NCI-H1436 treated with DMSO at 0.1 percent for 48 hours (cell line): ENCODE measurements around the gene TLE6.
A peak's percentile ranks its signal among the peaks of the same experiment; 100 is the strongest.
"Not testable (repeated sequence)": the region's sequence is repeated elsewhere in the genome, so short reads cannot be mapped to it uniquely, and the experiment has no call there.

Source experiments
- DNase-seq: peaks from one replicate; lab custom pipeline; 2025; lab: John Stamatoyannopoulos, UW

Gene TLE6

DNA sequence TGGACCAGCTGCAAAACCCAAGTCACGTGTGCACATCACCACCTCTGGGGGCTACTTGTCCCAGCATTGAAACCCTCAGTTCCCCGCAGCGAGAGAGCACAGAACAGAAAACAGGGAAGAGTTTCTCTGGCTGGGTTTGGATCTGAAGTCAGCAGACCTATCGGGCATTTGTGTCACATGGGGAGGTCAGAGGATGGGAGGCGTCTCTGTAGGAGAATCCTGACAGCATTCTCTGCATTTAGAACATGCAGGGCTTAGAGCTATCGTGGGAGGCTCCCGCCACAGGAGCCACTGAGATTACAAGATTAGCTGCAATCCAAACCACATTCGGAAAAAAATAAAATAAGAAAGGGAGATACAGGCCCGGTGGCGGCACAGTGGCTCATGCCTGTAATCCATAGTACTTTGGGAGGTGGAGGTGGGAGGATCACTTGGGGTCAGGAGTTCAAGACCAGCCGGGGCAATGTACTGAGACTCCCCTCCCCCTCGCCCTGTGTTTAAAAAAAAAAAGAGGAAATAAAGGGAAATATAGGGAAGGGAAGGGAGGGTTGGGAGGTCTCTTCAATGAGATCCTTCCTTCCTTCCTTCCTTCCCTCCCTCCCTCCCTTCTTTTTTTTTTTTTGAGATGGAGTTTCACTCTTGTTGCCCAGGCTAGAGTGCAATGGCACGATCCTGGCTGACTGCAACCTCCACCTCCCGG is 2.9 kb upstream of the TLE6 start:
- no peak for DNase-seq

DNA sequence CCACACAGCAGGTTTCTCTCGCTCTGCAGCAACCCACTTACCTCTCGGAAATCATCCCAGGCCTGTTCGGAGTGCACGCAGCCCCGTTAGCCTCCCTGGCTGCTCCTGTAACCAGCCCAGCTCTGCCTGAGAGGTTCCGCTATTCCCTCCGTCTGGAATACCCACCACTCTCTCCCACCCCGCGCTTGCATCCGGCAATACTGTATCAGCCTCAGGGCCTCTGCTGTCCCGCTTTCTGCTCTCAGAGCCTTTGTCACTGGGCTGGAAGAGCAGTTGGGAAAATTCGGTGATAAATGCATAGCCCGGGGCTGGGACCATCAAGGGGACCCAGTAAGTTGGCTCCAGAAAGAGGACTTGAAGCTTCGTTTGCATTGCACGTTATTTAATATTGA is 759 bp upstream of the TLE6 start:
- no peak for DNase-seq

DNA sequence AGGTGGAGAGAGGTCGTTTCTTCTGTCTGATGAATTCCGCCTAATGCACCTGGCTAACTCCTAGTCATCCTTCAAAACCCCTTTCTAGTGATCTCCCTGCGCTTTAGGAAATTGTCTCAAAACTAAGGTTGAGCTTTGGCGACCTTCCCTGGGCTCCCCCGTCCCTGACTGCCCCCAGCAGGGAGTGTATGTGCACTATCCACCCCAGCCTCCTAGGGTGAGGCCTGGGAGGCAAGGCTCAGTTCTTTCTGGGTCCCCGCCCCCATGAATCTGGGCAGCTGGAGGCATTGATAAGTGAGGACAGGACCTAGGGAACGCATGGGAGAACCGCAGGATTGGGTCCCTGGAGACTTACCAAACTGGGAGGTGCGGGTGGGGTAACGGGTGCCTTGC is 378 bp downstream of the TLE6 start:
- DNase-seq, result no peak

DNA sequence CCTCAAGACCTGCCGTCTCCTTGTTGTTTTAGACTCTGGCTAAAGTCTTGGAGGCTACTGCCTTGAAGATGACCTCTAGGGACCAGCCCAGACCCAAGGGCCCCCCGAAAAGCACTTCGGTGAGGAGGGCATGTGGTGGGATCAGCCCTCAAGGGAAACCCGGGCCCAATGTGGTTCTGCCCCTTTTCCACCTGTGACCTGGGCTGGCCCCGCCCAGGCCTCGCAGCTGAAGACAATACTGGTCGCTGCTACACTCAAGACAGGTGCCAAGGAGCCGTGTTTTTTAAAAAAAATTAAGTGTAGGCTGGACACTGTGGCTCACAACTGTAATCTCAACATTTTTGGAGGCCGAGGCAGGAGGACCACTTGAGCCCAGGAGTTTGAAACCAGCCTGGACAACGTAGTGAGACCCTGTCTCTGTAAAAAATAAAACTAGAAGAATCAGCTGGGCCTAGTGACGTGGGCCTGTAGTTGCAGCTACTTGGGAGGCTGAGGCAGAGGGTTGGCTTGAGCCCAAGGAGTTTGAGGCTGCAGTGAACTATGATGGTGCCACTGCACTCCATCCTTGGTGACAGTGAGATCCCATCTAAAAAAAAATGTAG is 903 bp downstream of the TLE6 start:
- DNase-seq, result no peak

DNA sequence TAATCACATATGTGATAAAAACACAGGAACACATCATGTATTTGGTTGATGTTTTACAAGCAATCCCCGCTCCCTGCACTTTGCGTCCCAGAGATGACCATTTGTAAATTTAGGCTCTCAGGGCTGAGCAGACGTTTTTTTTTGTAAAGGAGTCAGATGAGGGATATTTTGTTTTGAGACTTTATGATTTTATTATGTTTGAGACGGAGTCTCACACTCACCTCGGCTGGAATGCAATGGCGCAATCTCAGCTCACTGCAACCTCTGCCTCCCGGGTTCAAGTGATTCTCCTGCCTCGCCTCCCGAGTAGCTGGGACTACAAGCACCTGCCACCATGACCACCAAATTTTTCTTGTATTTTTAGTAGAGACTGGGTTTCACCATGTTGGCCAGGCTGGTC is 1.4 kb downstream of the TLE6 start:
- no peak for DNase-seq

DNA sequence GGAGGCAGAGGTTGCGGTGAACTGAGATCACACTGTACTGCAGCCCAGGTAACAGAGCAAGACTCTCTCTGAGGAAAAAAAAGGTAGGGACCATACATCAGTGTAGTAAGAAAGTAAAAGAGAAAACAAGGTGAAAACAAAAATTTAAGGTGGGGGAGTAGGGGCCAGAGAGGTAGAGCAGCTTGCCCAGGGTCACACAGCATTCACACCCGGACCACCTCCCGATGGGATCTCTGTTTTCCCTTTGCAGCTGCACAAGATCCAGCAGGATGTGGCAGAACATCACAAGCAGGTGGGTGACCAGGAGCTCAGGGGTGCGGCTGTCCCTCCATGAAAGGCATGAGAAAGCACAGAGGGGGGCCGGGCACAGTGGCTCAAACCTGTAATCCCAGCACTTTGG is 4.5 kb downstream of the TLE6 start:
- DNase-seq, result no peak

DNA sequence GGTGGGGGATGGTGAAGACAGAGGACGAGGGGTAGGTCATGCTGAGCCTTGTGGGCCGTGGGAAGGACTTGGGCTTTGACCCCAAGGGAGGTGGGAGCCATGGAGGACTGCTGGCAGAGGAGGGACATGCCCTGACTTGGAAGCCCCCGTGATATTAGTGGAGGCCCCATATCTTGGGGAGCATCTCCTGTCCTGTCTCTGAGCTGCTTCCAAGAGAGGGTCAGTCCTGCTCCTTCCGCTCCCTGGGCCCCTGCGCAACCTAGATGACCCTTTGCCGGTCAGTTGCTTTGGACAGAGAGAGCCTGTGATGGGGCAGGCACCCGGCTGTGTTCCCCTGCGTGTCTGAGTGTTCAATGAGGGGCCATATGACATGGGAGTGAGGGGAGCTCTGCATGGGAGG is 5.2 kb downstream of the TLE6 start:
- no peak for DNase-seq

DNA sequence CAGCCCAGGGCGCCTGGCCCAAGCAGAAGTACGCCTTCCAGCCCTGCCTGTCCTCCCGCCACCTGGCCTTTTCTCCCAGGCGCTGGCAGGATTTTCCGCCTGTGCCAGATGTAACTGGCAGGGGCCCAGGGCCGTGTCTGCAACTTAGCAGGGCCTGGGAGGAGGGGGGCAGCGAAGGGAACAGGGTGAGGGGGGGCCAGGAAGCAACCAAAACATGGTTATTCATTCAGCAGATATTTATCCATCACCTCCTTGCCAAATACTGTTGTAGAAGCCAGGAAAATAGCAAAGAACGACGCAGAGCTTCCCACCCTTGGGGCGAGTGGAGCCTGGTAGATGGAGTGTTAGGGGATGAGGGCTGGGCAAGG is 5.6 kb downstream of the TLE6 start:
- DNase-seq, result peak; percentile 25

DNA sequence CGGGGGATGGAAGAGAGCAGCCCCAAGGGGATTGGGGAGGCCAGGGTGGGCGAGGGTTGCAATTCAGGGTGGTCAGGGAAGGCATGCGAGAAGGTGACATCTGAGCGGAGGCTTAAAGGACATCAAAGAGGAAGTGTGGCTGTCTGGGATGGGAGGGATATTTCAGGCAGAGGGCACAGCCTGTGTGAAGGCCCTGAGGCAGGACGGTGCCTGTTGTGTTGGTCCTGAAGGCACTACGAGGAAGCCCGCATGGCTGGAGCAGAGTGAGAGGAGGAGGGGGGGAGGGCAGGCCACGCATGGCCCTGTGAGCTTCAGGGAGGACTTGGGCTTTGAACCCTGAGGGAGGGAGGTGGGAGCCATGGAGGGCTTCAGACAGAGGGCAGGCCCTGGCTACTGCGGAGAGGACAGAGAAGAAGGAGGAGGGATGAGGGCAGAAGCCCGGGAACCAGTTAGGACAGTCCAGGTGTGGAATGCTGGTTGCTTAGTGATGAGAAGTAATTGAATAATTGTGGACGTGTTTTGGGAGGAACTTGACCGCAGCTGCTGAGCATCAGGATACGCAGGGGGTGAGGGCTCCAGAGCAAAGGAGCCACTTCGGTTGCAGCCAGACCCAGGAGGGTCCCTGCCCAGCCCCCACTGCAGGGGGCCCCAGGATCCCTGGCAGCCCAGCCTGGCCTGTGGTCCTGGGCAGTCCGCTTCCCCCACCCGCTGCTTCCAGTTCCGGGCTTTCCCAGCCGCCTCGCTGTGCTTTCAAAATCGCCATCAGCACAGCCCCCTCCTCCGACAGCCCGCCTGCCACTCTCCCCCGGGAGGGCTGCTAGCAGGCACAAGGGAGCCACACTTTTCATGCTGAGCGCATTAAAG is 6.2 kb downstream of the TLE6 start:
- peak; percentile 89 for DNase-seq

DNA sequence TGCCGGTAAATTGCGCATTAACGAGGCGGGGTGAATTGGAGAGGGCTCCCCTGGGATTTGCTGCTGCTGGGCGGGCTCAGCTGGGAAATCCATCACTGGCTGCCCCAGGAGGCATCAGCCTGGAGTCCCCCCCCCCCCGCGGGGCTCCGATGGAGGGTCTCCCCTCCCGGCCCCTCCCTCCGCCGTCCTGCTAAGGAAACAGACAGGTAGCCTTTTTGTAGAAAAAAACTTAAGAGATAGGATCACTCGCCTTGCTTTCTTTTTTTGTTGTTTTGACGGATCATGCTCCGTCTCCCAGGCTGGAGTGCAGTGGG is 6.8 kb downstream of the TLE6 start:
- no peak for DNase-seq

DNA sequence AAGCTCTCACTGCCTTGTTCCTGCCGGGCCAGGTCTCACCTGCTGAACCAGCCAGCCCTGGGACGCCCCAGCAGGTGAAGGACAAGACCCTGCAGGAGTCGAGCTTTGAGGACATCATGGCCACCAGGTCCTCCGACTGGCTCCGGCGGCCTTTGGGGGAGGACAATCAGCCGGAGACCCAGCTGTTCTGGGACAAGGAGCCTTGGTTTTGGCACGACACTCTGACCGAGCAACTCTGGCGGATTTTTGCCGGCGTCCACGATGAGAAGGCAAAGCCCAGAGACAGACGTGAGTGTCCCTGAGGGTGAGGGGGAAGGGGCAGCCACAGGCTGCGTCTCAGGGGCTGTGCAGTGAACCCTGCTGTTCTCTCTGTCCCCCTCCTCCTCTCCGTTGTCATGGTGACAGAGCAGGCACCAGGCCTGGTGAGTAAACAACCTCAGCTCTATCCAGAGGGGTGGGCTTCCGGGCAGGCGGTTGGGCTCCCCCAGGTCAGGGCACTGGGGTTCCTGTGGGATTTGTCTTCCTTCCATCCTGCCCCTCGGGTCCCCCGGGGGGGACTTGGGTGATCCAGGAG is 9.7 kb downstream of the TLE6 start:
- no peak for DNase-seq

DNA sequence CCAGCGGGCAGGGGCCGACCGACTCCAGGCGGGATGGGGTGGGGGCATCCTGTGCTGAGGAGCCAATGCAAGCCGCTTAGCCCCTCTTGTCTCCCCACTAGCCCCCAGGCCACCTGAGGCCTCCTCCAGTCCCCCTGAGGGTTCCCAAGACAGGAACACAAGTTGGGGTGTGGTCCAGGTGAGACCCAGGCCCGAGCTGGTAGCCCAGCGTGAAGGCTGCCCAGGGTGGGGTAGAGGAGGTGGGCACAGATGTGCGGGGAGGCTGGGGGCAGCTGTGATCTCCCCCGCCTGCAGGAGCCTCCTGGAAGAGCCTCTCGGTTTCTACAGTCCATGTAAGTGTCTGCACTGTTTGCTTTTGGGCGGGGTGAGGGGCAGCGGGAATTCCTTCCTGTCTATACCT is 10.4 kb downstream of the TLE6 start:
- DNase-seq, result no peak

DNA sequence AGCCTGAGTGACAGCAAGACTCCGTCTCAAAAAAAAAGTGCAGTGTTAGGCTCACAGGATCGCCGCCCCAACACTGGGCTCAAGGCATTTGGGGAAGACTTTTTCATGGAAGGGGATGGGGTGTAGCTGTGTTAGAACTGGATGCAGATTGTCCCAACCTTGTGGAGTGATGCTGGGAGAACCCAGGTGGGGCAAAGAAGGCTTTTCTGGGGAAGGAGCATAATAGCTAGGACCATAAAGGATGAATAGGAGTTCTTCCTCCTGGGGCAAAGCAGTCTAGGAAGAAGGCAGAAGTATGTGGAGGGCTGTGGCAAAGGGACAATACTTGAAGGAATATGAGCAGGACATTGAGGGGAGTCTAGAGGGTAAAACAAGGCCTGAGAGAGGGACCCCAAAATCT is 11.2 kb downstream of the TLE6 start:
- DNase-seq, result no peak

DNA sequence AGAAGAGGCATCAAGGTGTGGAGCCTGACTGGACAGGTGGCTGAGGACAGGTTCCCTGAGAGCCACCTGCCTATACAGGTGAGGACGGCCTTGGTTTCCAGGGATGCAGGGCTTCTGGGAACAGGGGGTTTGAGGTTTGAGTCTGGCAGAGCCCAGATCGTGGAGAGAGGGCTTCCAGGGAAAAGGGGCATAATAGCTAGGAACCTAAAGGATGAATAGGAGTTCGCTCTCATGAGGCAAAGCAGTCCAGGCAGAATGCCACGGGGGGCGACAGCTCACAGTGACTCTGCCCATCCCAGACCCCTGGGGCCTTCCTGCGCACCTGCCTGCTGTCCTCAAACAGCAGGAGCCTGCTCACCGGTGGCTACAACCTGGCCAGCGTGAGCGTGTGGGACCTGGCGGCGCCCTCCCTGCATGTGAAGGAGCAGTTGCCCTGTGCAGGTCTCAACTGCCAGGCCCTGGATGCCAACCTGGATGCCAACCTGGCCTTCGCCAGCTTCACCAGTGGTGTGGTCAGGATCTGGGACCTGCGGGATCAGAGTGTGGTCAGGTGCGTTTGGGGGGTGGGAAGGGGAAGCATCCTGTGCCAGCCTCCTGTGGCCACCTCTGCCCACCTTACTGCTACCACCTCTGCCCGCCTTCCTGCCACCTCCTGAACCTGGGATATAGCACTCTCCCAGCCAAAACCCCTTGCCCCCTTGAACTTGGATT is 12.0 kb downstream of the TLE6 start:
- DNase-seq, result no peak

DNA sequence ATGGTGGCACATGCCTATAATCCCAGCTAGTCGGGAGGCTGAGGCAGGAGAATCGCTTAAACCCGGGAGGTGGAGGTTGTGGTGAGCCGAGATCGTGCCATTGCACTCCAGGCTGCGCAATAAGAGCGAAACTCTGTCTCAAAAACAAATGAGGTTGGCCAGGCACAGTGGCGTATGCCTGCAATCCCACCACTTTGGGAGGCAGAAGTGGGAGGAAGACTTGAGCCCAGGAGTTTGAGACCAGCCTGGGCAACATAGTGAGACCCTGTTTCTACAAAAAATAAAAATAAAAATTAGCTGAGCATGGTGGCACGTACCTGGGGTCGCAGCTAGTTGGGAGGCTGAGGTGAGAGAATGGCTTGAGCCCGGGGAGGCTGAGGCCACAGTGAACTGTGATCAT is 15.0 kb downstream of the TLE6 start:
- DNase-seq, result not testable (repeated sequence)

DNA sequence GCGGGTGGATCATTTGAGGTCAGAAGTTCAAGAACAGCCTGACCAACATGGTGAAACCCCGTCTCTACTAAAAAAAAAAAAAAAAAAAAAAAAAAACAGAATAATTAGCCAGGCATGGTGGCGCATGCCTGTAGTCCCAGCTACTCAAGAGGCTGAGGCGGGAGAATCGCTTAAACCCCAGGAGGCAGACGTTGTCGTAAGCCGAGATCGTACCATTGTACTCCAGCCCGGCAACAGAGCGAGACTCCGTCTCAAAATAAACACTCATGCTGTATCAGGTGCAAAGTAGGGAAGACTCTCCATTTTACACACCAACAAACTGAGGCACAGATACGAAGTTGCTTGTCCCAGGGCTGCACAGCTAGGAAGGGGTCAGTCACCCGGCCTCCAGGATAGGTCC is 15.6 kb downstream of the TLE6 start:
- no peak for DNase-seq

DNA sequence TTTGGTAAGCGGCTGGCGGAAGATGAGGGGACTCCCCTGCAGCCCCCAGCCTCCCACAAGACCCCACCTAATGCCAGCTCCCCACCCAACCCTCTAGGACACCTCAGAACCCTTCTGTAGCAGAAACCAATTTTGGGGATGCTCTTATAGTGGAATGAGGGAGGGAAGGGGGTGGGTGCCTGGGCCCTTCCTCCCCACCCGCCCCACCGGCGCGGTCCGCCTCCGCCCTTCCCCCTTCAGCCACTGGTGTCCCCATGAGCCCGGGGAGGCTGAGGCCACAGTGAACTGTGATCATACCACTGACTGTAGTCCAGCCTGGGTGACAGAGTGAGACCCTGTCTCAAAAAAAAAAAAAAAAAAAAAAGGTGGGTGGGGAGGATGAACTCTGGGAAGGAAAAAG is 16.2 kb downstream of the TLE6 start:
- DNase-seq, result no peak

DNA sequence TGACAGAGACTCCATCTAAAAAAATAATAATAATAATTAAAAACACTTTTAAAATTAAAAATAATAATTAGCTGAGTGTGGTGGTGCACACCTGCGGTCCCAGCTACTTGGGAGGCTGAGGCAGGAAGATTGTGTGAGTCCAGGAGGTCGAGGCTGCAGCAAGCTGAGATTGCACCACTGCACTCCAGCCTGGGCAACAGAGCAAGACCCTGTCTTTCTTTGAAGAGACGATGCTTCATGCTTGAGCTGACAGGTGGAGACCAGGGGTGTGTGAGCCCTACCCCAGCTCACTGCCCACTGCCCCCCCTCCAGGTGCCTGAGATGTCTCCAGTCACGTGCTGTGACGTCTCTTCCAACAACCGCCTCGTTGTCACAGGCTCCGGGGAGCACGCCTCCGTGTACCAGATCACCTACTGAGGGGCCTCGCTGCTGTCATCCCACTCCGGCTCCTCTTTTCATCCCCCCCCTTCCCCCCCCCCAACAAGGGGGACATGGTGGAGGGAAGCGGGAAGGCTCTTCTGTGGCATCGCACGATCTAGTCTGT is 17.3 kb downstream of the TLE6 start:
- DNase-seq, result no peak

DNA sequence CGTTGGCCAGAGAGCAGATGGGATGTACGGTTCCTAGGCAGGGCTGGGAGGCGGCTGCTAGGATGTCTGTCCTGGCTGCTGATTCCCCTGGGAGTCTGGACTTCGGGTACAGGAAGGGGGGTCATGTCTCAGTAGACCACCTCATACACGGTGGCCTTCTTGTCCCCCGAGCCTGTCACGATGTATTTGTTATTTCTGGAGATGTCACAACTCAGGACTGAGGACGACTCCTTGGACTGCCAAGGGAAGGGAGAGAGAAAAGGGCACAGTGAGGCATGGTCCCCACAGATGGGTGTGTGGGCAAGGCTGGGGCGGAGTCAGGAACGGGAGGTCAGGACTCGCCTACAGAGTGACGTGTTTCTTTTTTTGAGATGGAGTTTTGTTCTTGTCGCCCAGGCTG is 20.4 kb downstream of the TLE6 start:
- no peak for DNase-seq

DNA sequence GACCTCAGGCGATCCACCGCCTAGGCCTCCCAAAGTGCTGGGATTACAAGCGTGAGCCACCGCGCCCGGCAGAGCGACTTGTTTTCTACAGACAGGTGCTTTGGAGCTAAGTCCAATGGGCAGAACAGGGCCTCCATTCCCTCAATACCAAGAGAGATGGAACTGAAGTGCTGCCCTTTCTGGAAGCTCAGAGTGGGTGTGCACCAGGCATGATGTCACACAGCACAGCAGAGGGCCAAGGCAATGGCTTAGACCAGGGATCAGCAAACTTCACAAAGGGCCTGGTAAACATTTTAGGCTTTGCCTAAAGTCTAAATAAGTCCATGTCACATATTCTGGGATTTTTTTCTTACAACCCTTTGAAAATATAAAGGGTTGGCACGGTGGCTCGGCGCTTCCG is 21.3 kb downstream of the TLE6 start:
- DNase-seq, result no peak

DNA sequence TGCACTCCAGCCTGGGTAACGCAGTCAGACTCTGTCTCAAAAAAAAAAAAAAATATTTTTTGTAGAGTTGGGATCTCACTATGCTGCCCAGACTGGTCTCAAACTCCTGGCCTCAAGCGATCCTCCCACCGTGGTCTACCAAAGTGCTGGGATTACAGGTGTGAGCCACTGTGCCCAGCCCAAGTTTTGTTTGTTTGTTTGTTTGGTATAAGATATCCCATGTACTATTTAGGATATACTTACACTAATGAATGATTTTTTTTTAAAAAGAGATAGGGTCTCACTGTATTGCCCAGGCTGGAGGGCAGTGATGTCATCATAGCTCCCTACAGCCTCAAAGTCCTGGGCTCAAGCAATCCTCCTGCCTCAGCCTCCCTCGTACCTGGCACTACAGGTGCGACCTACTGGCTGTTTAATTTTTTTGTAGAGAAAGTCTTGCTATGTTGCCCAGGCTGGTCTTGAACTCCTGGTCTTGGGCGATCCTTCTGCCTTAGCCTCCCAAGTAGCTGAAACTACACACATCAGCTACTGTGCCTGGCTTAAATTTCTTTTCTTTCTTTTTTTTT is 24.0 kb downstream of the TLE6 start:
- no peak for DNase-seq

DNA sequence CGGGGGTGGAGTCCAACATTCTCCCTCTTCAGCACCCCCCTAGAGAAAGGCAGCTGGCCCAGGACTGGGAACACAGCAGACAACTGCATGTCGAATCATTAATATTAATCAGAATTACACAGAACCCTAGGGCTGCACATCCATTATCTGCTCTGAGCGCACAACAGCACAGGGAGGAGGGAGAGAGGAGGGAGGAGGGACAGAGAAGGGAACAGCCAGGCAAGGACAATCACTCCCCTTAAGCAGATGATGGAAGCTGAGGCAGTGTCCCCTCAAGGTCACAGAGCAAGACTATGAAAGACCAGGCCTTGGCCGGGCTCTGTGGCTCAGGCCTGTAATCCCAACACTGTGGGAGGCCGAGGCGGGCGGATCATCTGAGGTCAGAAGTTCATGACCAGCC is 25.7 kb downstream of the TLE6 start:
- DNase-seq, result no peak
